Measurements from ENCODE around the gene ARRDC3.

DNA sequence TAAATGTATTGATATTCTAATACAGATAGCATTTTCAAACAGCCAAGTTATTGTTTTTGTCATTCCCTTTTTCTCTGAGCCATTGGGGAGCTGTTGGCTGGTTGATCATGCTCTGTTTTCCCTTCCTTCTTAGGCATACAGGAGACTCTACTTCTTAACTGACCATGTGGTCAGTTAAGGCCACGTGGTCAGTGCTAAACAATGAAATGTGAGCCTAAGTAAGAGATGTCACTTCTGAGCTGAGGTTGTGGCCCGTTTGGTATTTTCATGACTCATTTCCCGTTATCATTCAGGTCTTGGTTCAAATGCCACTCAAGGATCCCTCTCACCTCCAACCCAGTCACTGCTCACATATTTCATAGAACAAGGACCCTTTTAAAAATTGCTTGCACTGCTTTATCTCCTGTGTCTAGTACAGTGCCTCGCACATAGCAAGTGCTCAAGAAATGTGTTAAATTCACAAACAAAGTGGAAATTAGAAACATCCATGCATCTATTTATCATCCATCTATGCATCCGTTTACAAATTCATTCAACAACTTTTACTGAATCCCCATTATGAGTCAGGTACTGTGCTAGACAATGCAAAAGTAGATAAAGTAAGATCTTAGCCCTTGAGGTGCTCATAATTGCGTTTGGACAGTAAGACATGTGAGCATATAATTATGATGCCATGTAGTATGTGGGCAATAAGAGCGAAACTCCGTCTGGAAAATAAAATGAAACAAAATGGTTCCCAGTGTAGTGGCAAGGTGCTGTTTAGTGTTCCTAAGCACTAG lies 50.7 kb downstream of the ARRDC3 start:
- TF ChIP-seq, protein P1, sequence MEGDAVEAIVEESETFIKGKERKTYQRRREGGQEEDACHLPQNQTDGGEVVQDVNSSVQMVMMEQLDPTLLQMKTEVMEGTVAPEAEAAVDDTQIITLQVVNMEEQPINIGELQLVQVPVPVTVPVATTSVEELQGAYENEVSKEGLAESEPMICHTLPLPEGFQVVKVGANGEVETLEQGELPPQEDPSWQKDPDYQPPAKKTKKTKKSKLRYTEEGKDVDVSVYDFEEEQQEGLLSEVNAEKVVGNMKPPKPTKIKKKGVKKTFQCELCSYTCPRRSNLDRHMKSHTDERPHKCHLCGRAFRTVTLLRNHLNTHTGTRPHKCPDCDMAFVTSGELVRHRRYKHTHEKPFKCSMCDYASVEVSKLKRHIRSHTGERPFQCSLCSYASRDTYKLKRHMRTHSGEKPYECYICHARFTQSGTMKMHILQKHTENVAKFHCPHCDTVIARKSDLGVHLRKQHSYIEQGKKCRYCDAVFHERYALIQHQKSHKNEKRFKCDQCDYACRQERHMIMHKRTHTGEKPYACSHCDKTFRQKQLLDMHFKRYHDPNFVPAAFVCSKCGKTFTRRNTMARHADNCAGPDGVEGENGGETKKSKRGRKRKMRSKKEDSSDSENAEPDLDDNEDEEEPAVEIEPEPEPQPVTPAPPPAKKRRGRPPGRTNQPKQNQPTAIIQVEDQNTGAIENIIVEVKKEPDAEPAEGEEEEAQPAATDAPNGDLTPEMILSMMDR (IDR thresholded peaks at IDR 0.05) = no peak
- TF ChIP-seq POLR2A (IDR thresholded peaks at IDR 0.05) = no peak
